ENCODE data around the gene SLC18A3. TPM values are rescaled to one million over a fixed set of nuclear protein-coding genes. Genes with fewer than 3 reads are reported as not detected.

Gene SLC18A3
- polyA plus RNA-seq, 1 experiment: not detected

DNA sequence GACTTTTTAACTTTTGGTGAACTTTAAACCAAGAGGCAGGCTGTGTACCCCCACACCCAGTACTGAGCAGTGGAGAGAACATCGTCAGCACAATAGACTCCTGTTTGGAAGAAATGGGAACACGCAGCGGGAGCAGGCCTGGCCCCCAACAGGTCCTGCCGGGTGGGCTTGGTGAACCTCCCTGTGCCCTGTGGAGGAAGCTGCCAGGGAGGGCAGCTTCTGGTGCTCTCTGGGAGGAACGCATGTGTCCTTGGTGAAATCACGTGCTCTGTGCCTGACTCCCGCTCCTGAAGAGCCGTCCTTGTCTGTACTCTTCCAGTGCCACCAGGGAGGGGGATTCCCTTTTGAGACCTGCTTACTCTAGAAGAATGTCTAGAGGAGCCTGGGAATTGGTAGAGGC is 35.3 kb downstream of the SLC18A3 start:
- ChIA-PET CTCF (no interaction called here), POLR2A (no interaction called here)
- no peak for DNase-seq (ENCODE audit: low read depth)
- Histone ChIP-seq H3K36me3 (ENCODE audit: control insufficient read depth, insufficient read depth, low read length) (no peaks in the 10 kb centered on the region), H3K4me3 (ENCODE audit: low read depth, low read length) (no peak overlapping the region), H3K27me3 (ENCODE audit: control insufficient read depth, insufficient read depth, low read length) (peaks cover 16% of the 10 kb centered on the region)
- TF ChIP-seq, protein P1, sequence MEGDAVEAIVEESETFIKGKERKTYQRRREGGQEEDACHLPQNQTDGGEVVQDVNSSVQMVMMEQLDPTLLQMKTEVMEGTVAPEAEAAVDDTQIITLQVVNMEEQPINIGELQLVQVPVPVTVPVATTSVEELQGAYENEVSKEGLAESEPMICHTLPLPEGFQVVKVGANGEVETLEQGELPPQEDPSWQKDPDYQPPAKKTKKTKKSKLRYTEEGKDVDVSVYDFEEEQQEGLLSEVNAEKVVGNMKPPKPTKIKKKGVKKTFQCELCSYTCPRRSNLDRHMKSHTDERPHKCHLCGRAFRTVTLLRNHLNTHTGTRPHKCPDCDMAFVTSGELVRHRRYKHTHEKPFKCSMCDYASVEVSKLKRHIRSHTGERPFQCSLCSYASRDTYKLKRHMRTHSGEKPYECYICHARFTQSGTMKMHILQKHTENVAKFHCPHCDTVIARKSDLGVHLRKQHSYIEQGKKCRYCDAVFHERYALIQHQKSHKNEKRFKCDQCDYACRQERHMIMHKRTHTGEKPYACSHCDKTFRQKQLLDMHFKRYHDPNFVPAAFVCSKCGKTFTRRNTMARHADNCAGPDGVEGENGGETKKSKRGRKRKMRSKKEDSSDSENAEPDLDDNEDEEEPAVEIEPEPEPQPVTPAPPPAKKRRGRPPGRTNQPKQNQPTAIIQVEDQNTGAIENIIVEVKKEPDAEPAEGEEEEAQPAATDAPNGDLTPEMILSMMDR (IDR thresholded peaks at IDR 0.05; ENCODE audit: insufficient read depth, low read depth, low read length): no peak

DNA sequence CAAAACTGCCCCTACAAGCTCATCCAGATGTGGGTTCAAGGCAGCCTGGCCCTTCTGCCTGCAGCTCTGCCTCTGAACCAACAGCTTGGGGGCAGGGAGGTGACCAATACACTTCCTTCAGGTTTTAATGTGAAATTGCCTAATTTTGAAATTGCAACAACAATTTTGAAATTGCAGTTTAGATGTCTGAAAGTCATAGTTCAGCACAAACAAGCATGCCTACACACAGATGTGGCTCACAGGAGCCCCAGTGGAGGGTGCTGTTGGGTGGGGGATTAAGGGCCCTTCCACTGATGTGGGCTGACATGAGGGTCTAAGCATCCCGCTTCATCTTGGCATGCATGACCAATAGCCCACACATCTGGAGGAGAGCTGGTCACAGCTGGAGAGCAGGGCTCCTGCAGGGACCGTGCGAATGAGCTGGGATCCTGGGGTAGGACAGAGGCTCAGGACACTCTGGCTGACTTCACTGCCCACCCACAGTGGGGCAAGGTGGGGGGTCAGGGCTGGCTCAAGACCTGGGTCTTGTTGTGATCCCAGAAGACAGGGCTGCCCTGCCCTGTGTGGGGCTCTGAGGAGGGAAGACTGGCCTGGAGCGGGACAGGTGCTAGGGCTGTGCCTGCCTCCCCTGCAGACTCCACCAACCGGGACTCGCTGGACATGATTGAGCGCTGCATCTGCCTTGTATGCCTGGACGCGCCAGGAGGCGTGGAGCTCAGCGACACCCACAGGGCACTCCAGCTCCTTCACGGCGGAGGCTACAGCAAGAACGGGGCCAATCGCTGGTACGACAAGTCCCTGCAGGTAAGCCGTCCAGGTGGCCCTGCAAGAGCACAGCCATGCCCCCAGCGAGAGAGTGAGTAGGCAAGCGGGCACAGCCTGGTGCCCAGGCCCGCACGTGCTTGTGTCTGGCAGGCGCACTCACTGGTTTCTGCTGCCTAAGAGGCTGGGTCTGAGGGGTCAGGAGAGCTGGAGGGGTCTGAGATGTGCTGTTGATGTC is 36.1 kb downstream of the SLC18A3 start:
- TF ChIP-seq, protein P1 (IDR thresholded peaks at IDR 0.05; ENCODE audit: insufficient read depth, low read depth, low read length): no peak
- no peak for DNase-seq (ENCODE audit: low read depth)
- H3K36me3 ChIP-seq (ENCODE audit: control insufficient read depth, insufficient read depth, low read length): no peaks in the 10 kb centered on the region
- peaks cover 18% of the 10 kb centered on the region for H3K27me3 ChIP-seq (ENCODE audit: control insufficient read depth, insufficient read depth, low read length)
- CTCF ChIA-PET: no interaction called here
- POLR2A ChIA-PET: no interaction called here
- H3K4me3 ChIP-seq (ENCODE audit: low read depth, low read length): no peak overlapping the region

DNA sequence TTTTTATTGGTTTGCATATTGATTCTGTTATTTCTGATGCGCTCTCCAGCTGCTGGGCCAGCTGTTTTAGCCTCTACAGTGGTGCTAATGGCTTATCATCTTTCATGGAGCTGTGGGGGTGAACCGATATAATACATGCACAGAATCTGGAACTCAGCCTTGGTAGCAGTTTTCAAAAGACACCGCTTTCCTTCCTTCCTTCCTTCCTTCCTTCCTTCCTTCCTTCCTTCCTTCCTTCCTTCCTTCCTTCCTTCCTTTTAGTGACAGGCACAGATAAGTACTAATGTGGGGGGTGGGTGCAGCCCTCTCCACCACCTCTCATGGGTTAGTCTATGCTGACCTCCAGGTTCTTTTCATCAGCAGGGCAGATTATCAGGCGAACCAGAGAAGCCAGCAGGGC is 37.4 kb downstream of the SLC18A3 start:
- TF ChIP-seq, protein P1 (IDR thresholded peaks at IDR 0.05; ENCODE audit: insufficient read depth, low read depth, low read length): no peak
- Histone ChIP-seq H3K4me3 (ENCODE audit: low read depth, low read length) (no peak overlapping the region), H3K27me3 (ENCODE audit: control insufficient read depth, insufficient read depth, low read length) (peaks cover 18% of the 10 kb centered on the region), H3K36me3 (ENCODE audit: control insufficient read depth, insufficient read depth, low read length) (no peaks in the 10 kb centered on the region)
- CTCF ChIA-PET: no interaction called here
- DNase-seq (ENCODE audit: low read depth): no peak
- POLR2A ChIA-PET: no interaction called here

DNA sequence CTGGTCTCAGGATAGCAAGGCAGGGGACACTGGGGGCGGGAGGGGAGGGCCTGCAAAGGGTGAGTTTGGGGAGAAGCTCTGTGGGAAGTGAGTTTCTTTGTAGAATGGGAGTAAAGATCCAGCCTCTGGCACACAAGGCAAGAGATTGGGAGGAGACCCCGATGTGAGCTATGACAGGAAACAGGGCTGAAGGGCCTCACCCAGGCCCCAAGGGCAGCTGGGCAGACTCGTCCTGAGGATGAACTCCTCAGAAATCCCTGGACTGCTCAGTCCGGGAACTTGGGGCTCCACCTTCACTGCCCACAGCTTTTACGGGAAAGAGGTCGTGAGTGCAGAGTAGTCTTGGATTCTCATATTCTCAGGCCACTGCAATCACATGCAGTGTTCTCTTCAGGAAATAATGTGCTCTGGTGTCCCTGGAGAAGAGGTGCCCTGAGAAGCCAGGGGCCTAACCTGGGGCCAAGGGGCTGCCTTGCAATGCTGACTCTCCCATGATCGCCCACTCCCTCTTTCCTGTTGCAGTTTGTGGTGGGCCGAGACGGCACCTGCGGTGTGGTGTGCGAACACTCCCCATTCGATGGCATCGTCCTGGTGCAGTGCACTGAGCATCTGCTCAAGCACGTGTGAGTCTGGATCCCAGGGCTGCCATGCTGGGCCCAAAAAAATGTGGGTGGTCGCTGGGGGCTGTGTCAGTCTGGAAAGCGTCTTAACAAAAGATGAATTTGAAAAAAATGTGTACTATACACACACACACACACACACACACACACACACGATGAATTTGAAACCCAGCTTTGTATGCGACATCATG is 38.1 kb downstream of the SLC18A3 start:
- Histone ChIP-seq H3K27me3 (ENCODE audit: control insufficient read depth, insufficient read depth, low read length) (peaks cover 18% of the 10 kb centered on the region), H3K4me3 (ENCODE audit: low read depth, low read length) (no peak overlapping the region), H3K36me3 (ENCODE audit: control insufficient read depth, insufficient read depth, low read length) (no peaks in the 10 kb centered on the region)
- DNase-seq (ENCODE audit: low read depth): no peak
- TF ChIP-seq, protein P1 (IDR thresholded peaks at IDR 0.05; ENCODE audit: insufficient read depth, low read depth, low read length): no peak
- ChIA-PET CTCF (interaction anchor here (0.5 kb wide), 1 partner anchor 182 kb away, joined by 3 read pairs; no protein-coding TSS in a partner anchor), POLR2A (no interaction called here)

DNA sequence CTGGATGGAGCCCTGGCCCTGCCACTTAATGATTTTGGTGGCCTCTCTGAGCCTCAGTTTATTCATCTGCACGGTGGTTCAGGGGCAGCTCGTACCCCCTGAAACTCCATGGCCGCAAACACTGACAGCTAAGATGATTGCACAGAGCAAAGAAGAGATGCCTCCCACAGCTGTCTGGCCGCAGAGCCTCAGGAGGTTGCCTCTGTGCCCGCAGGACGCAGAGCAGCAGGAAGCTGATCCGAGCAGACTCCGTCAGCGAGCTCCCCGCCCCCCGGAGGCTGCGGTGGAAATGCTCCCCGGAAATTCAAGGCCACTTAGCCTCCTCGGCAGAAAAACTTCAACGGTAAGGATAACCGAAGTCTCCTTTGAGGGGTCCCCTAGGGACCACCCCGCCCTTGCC is 39.2 kb downstream of the SLC18A3 start:
- Histone ChIP-seq H3K36me3 (ENCODE audit: control insufficient read depth, insufficient read depth, low read length) (no peaks in the 10 kb centered on the region), H3K4me3 (ENCODE audit: low read depth, low read length) (no peak overlapping the region), H3K27me3 (ENCODE audit: control insufficient read depth, insufficient read depth, low read length) (peaks cover 21% of the 10 kb centered on the region)
- TF ChIP-seq, protein P1 (IDR thresholded peaks at IDR 0.05; ENCODE audit: insufficient read depth, low read depth, low read length): no peak
- ChIA-PET CTCF (interaction anchor here (1.3 kb wide), 1 partner anchor 16 kb away, joined by 3 read pairs; no protein-coding TSS in a partner anchor), POLR2A (no interaction called here)
- DNase-seq (ENCODE audit: low read depth): no peak

Measured in BJ (cell line).